HepG2 (cell line): ENCODE results near the gene RPL3. TPM values are rescaled to one million over a fixed set of nuclear protein-coding genes. Genes with fewer than 3 reads are reported as not detected.

ENCODE experiments used
- polyA plus RNA-seq, 8 experiments: library from polyadenylated mRNA; depleted of rRNA in 3 of 8; stranded (reverse) in 7 of 8; unstranded in 1 of 8; fragments of >200 nt; fragmentation: Illumina TruSeq in 4 of 8; extraction: Trizol in 4 of 8; gene quantifications; 2 replicates each; pipeline versions ENCODE4 v1.2.1 to v1.2.3, GENCODE V29; 2011 to 2016; ENCODE audit warnings: low read depth in 4 of 8, missing spikeins in 1 of 8, mixed read lengths in 1 of 8; ENCODE audit not compliant: insufficient read depth in 1 of 8
- small RNA-seq, 3 experiments: library from RNA; depleted of rRNA; stranded (forward); fragments of <200 nt; gene quantifications; one replicate each; pipeline ENCODE3, GENCODE V24; 2012; ENCODE audit warnings: low read depth in 2 of 3, low replicate concordance in 1 of 3; ENCODE audit not compliant: insufficient read length in 3 of 3, insufficient read depth in 2 of 3
- total RNA-seq, 5 experiments: library from RNA; depleted of rRNA; stranded (reverse); fragments of >200 nt; fragmentation: Illumina TruSeq; extraction: Trizol; gene quantifications; 2 replicates each; pipeline ENCODE4 v1.2.3, GENCODE V29; 2016; ENCODE audit warnings: low read depth in 1 of 5

RPL3 gene
- total and polyA plus RNA-seq, 2 of the 13 experiments (the other 11 are each of a cell fraction or from before 2014, with no cell fraction given) = 1,051 to 3,279 TPM

Small RNA genes within 50 kb of the gene (small RNA-seq; reads per million reads assigned to genes)
- gene SNORD43 = 0 reads per million in 3 experiments
- gene SNORD83A = 2,258 to 11,506 (median 5,300) reads per million in 3 experiments
- gene SNORD83B = 0 reads per million in 3 experiments

Other genes with a start within 250 kb of the RPL3 start
- gene APOBEC3G, start 242.3 kb downstream of the RPL3 start, total RNA-seq (2016; rRNA removed; fragmentation: Illumina TruSeq; extraction: Trizol) = 2.7 and 3.2 TPM in 2 replicates
- gene APOBEC3G, start 242.3 kb downstream of the RPL3 start, polyA plus RNA-seq (2011; rRNA removed) = 4.1 and 5.7 TPM in 2 replicates
- 0.31 and 1.0 TPM in 2 replicates for gene APOBEC3H, start 222.4 kb downstream of the RPL3 start, total RNA-seq (2016; rRNA removed; fragmentation: Illumina TruSeq; extraction: Trizol)
- gene APOBEC3H, start 222.4 kb downstream of the RPL3 start, polyA plus RNA-seq (2011; rRNA removed) = 0.18 and 0.20 TPM in 2 replicates
- gene CBX7, start 166.9 kb downstream of the RPL3 start, total RNA-seq (2016; rRNA removed; fragmentation: Illumina TruSeq; extraction: Trizol) = 0.20 and 0.35 TPM in 2 replicates
- 4.9 and 7.1 TPM in 2 replicates for gene CBX7, start 166.9 kb downstream of the RPL3 start, polyA plus RNA-seq (2011; rRNA removed)
- 0.65 and 1.4 TPM in 2 replicates for gene PDGFB, start 74.6 kb downstream of the RPL3 start, total RNA-seq (2016; rRNA removed; fragmentation: Illumina TruSeq; extraction: Trizol)
- gene PDGFB, start 74.6 kb downstream of the RPL3 start, polyA plus RNA-seq (2011; rRNA removed) = 10.1 and 12.8 TPM in 2 replicates
- gene SYNGR1, start 30.4 kb upstream of the RPL3 start, total RNA-seq (2016; rRNA removed; fragmentation: Illumina TruSeq; extraction: Trizol) = 0.27 TPM in 1 of 2 replicates, not detected in the other
- gene SYNGR1, start 30.4 kb upstream of the RPL3 start, polyA plus RNA-seq (2011; rRNA removed) = 2.7 and 3.3 TPM in 2 replicates
- gene TAB1, start 80.2 kb upstream of the RPL3 start, total RNA-seq (2016; rRNA removed; fragmentation: Illumina TruSeq; extraction: Trizol) = 12.8 and 14.3 TPM in 2 replicates
- gene TAB1, start 80.2 kb upstream of the RPL3 start, polyA plus RNA-seq (2011; rRNA removed) = 15.9 and 22.2 TPM in 2 replicates
- gene MGAT3, start 137.4 kb upstream of the RPL3 start, total RNA-seq (2016; rRNA removed; fragmentation: Illumina TruSeq; extraction: Trizol) = 0.15 TPM in 1 of 2 replicates, not detected in the other
- gene MGAT3, start 137.4 kb upstream of the RPL3 start, polyA plus RNA-seq (2011; rRNA removed) = 0.04 and 0.11 TPM in 2 replicates
- 34.8 and 41.4 TPM in 2 replicates for gene MIEF1, start 182.7 kb upstream of the RPL3 start, total RNA-seq (2016; rRNA removed; fragmentation: Illumina TruSeq; extraction: Trizol)
- 21.7 and 22.3 TPM in 2 replicates for gene MIEF1, start 182.7 kb upstream of the RPL3 start, polyA plus RNA-seq (2011; rRNA removed)
- gene ATF4, start 200.9 kb upstream of the RPL3 start, total RNA-seq (2016; rRNA removed; fragmentation: Illumina TruSeq; extraction: Trizol) = 442 and 486 TPM in 2 replicates
- gene ATF4, start 200.9 kb upstream of the RPL3 start, polyA plus RNA-seq (2011; rRNA removed) = 1,157 and 1,297 TPM in 2 replicates
- gene RPS19BP1, start 213.1 kb upstream of the RPL3 start, total RNA-seq (2016; rRNA removed; fragmentation: Illumina TruSeq; extraction: Trizol) = 81.3 and 88.2 TPM in 2 replicates
- gene RPS19BP1, start 213.1 kb upstream of the RPL3 start, polyA plus RNA-seq (2011; rRNA removed) = 44.3 and 47.8 TPM in 2 replicates